Astrocyte (in vitro differentiated cells and primary cell): ENCODE data around the gene ILDR1. TPM values are rescaled to one million over a fixed set of nuclear protein-coding genes. Genes with fewer than 3 reads are reported as not detected.

ENCODE experiments used
- DNase-seq: peaks from one replicate; pipeline ENCODE4 v3.0.0-alpha.2; 2010; ENCODE audit warnings: low read depth
- FAIRE-seq: peaks from 2 replicates; lab custom pipeline; 2011; peaks lifted over from hg19 to GRCh38; lab: Jason Lieb, UNC
- H2AFZ ChIP-seq: 2 replicates; pipeline ENCODE4 v1.6.0; 2012; ENCODE audit warnings: low read depth, low read length, inconsistent platforms
- H3K27ac ChIP-seq: 2 replicates; pipeline ENCODE4 v1.5.1; 2011; ENCODE audit warnings: low read depth, low read length, inconsistent platforms
- H3K27me3 ChIP-seq: 2 replicates; pipeline ENCODE4 v1.6.0; 2011; ENCODE audit warnings: low read length, inconsistent platforms; ENCODE audit not compliant: insufficient read depth
- H3K36me3 ChIP-seq: 2 replicates; pipeline ENCODE4 v1.5.1; 2011; ENCODE audit warnings: low read length, inconsistent platforms; ENCODE audit not compliant: insufficient read depth
- H3K4me1 ChIP-seq: 2 replicates; pipeline ENCODE4 v1.5.1; 2011; ENCODE audit warnings: low read length, inconsistent platforms; ENCODE audit not compliant: insufficient read depth
- H3K4me2 ChIP-seq: 2 replicates; pipeline ENCODE4 v1.6.0; 2012; ENCODE audit warnings: low read length, inconsistent platforms
- H3K4me3 ChIP-seq: 2 replicates; pipeline ENCODE4 v1.5.1; 2011; ENCODE audit warnings: low read depth, mild to moderate bottlenecking, low read length, inconsistent platforms; ENCODE audit not compliant: insufficient read depth
- H3K79me2 ChIP-seq: 2 replicates; pipeline ENCODE4 v1.6.0; 2012; ENCODE audit warnings: mild to moderate bottlenecking, low read length, inconsistent platforms; ENCODE audit not compliant: insufficient read depth
- H3K9ac ChIP-seq: 2 replicates; pipeline ENCODE4 v1.6.0; 2012; ENCODE audit warnings: mild to moderate bottlenecking, low read length, inconsistent platforms
- H3K9me3 ChIP-seq: 2 replicates; pipeline ENCODE4 v1.5.1; 2012; ENCODE audit warnings: low read depth, mild to moderate bottlenecking, low read length, inconsistent platforms; ENCODE audit not compliant: insufficient read depth
- H4K20me1 ChIP-seq: 2 replicates; pipeline ENCODE4 v1.6.0; 2012; ENCODE audit warnings: low read length, inconsistent platforms; ENCODE audit not compliant: insufficient read depth
- H3K27ac Mint-ChIP-seq: one replicate; pipeline ENCODE4 v1.8.0; 2021; ENCODE audit warnings: mild to moderate bottlenecking, mixed read lengths; ENCODE audit not compliant: unreplicated experiment
- H3K27me3 Mint-ChIP-seq: one replicate; pipeline ENCODE4 v1.8.0; 2021; ENCODE audit warnings: low read depth, mixed read lengths; ENCODE audit not compliant: unreplicated experiment
- H3K36me3 Mint-ChIP-seq: one replicate; pipeline ENCODE4 v1.8.0; 2021; ENCODE audit warnings: low read depth, mixed read lengths; ENCODE audit not compliant: unreplicated experiment
- H3K4me1 Mint-ChIP-seq: one replicate; pipeline ENCODE4 v1.8.0; 2021; ENCODE audit warnings: low read depth, mixed read lengths; ENCODE audit not compliant: unreplicated experiment
- H3K4me3 Mint-ChIP-seq: one replicate; pipeline ENCODE4 v1.8.0; 2021; ENCODE audit warnings: mild to moderate bottlenecking, moderate library complexity, mixed read lengths; ENCODE audit not compliant: unreplicated experiment
- H3K9me3 Mint-ChIP-seq: one replicate; pipeline ENCODE4 v1.8.0; 2021; ENCODE audit warnings: mild to moderate bottlenecking, mixed read lengths; ENCODE audit not compliant: unreplicated experiment
- EZH2 ChIP-seq: IDR thresholded peaks from 2 replicates; pipeline ENCODE4 v1.6.1; 2012; ENCODE audit warnings: mild to moderate bottlenecking, low read length, inconsistent platforms; ENCODE audit not compliant: insufficient read depth
- total RNA-seq: library from RNA; stranded (reverse); gene quantifications from 2 replicates; pipeline ENCODE4 v1.2.1, GENCODE V29; 2021
- TF ChIP-seq, protein P1 (sequence below): IDR thresholded peaks from 2 replicates; pipeline ENCODE4 v1.5.1; 2011; ENCODE audit warnings: low read depth, mild to moderate bottlenecking, inconsistent platforms, low read length, moderate library complexity; ENCODE audit not compliant: insufficient read depth

ILDR1 gene
- total RNA-seq, 1 donor from 2014 or later: not detected

DNA sequence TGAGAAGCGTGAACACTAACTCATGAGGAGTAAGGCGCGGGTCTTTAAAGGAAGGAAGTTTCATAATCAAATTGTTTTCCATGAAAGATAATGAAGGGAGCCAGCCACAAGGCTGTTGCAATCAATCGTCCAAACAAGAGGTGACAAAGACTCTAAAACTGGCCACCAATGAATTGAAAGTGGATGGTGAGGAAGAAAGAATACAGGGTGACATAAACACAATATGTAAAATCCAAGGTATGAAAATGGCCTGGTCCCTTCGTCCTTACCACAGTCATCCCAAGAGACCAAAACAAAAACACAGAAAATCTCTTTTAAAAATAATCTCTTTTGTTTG lies 45.1 kb upstream of the ILDR1 start:
- FAIRE-seq (no peak), DNase-seq (no peak)
- Histone ChIP-seq H3K27me3 (no peaks in the 10 kb centered on the region), H3K27ac (no peak overlapping the region), H3K79me2 (no peaks in the 10 kb centered on the region), H4K20me1 (no peaks in the 10 kb centered on the region), H3K9ac (no peak overlapping the region), H3K4me1 (no peaks in the 10 kb centered on the region), H3K9me3 (no peaks in the 10 kb centered on the region), H2AFZ (no peak overlapping the region), H3K36me3 (no peaks in the 10 kb centered on the region), H3K4me2 (no peak overlapping the region), H3K4me3 (no peak overlapping the region)
- Mint-ChIP-seq H3K27me3 (peaks cover 4% of the 10 kb centered on the region), H3K9me3 (peaks cover 3% of the 10 kb centered on the region), H3K36me3 (no peaks in the 10 kb centered on the region), H3K27ac (no peak overlapping the region), H3K4me1 (no peaks in the 10 kb centered on the region), H3K4me3 (no peak overlapping the region)
- TF ChIP-seq EZH2: no peak

DNA sequence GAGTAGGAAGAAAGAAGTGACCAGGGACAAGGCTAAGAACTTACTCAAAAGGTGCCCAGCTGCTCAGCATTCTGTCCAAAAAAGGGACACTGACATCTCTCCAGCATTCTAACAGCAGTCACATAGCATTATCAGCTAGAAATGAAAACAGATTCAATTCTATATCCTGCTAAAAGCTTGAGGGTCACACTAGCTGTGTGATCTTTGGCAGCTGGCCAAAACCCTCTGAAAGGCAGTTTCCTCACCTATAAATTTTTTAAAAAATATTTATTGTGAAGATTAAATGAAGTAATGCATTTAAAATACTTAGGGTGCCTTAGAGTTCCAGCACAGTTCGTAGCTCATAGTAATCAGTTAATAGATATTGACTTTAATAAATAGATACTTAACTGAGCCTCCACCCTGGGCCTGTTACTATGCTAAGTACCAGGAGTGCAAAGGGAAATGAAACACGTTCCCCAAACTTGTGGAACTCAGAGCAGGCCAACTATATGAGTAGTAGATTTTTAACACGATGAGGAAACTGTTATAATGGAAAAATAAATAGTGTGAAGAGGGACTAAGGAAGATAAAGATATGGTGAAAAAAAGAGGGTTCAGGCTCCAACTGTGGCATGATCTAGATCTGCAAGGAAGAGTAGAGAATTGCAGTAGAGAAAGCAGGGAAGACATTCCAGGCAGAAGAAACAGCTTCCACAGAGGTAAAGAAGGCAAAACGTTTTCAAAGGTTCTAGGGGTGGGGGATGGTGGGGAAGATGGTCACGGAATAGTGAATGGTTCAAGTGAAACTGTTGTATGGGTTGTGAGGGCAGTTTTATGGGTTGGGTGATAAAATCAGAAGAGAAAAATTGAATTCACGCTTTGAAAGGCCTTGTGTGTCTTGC lies 44.5 kb upstream of the ILDR1 start:
- no peak for DNase-seq
- no peak overlapping the region for H3K4me3 ChIP-seq
- no peak overlapping the region for H3K27ac ChIP-seq
- H2AFZ ChIP-seq: no peak overlapping the region
- H3K4me1 ChIP-seq: no peaks in the 10 kb centered on the region
- H3K4me1 Mint-ChIP-seq: no peaks in the 10 kb centered on the region
- no peak overlapping the region for H3K4me2 ChIP-seq
- no peak overlapping the region for H3K4me3 Mint-ChIP-seq
- H3K79me2 ChIP-seq: no peaks in the 10 kb centered on the region
- no peak overlapping the region for H3K9ac ChIP-seq
- peaks cover 3% of the 10 kb centered on the region for H3K9me3 Mint-ChIP-seq
- H4K20me1 ChIP-seq: no peaks in the 10 kb centered on the region
- no peaks in the 10 kb centered on the region for H3K9me3 ChIP-seq
- H3K27me3 Mint-ChIP-seq: peaks cover 4% of the 10 kb centered on the region
- no peaks in the 10 kb centered on the region for H3K36me3 Mint-ChIP-seq
- no peaks in the 10 kb centered on the region for H3K36me3 ChIP-seq
- no peaks in the 10 kb centered on the region for H3K27me3 ChIP-seq
- no peak for FAIRE-seq
- TF ChIP-seq EZH2: no peak
- TF ChIP-seq, protein P1, sequence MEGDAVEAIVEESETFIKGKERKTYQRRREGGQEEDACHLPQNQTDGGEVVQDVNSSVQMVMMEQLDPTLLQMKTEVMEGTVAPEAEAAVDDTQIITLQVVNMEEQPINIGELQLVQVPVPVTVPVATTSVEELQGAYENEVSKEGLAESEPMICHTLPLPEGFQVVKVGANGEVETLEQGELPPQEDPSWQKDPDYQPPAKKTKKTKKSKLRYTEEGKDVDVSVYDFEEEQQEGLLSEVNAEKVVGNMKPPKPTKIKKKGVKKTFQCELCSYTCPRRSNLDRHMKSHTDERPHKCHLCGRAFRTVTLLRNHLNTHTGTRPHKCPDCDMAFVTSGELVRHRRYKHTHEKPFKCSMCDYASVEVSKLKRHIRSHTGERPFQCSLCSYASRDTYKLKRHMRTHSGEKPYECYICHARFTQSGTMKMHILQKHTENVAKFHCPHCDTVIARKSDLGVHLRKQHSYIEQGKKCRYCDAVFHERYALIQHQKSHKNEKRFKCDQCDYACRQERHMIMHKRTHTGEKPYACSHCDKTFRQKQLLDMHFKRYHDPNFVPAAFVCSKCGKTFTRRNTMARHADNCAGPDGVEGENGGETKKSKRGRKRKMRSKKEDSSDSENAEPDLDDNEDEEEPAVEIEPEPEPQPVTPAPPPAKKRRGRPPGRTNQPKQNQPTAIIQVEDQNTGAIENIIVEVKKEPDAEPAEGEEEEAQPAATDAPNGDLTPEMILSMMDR: no peak
- no peak overlapping the region for H3K27ac Mint-ChIP-seq

DNA sequence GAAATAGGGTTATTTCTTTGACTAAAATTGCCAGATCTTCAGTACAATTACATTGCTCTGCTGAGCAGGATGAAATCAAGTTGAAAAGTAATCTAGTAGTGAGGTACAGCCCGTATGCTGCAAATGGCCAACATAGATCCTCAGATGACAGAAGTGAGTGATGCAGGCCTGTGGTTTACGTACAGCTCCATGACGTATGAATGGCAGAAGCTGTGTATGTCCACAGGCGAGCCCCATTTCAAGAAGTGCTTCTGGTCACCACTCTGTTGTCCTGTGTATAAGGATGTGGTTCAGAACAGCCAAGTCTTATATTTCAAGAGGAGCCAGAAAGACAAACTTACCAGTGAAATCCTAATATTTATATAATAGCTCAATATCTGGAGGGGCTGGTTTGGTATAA lies 42.3 kb upstream of the ILDR1 start:
- H4K20me1 ChIP-seq: no peaks in the 10 kb centered on the region
- no peak for FAIRE-seq
- H3K4me1 ChIP-seq: no peaks in the 10 kb centered on the region
- no peaks in the 10 kb centered on the region for H3K9me3 Mint-ChIP-seq
- no peak for DNase-seq
- no peak overlapping the region for H2AFZ ChIP-seq
- H3K27ac Mint-ChIP-seq: no peak overlapping the region
- no peak overlapping the region for H3K9ac ChIP-seq
- H3K79me2 ChIP-seq: no peaks in the 10 kb centered on the region
- no peak overlapping the region for H3K4me3 Mint-ChIP-seq
- no peak overlapping the region for H3K27ac ChIP-seq
- H3K36me3 Mint-ChIP-seq: no peaks in the 10 kb centered on the region
- H3K9me3 ChIP-seq: no peaks in the 10 kb centered on the region
- no peak for TF ChIP-seq EZH2
- TF ChIP-seq, protein P1: no peak
- no peaks in the 10 kb centered on the region for H3K36me3 ChIP-seq
- no peaks in the 10 kb centered on the region for H3K27me3 ChIP-seq
- no peak overlapping the region for H3K4me3 ChIP-seq
- H3K27me3 Mint-ChIP-seq: no peaks in the 10 kb centered on the region
- no peaks in the 10 kb centered on the region for H3K4me1 Mint-ChIP-seq
- no peak overlapping the region for H3K4me2 ChIP-seq
